ENCODE measurements around the gene NCOA3.
"Not testable (repeated sequence)": the region's sequence is repeated elsewhere in the genome, so short reads cannot be mapped to it uniquely, and the experiment has no call there.

- TF ChIP-seq EZH2 (IDR thresholded peaks at IDR 0.05; ENCODE audit: low read depth, low read length, severe bottlenecking); ATF3 (IDR thresholded peaks at IDR 0.05; ENCODE audit: insufficient read depth, low read depth, low read length); YY1 (IDR thresholded peaks at IDR 0.05; ENCODE audit: low read depth, low read length); POLR2AphosphoS5 (IDR thresholded peaks at IDR 0.05; ENCODE audit: low read depth, low read length); CTCF (IDR thresholded peaks at IDR 0.05; ENCODE audit: control extremely low read depth in 1 of 3, insufficient read depth in 1 of 3, low read depth in 1 of 3, low read length in 3 of 3); EP300 (IDR thresholded peaks at IDR 0.05; ENCODE audit: borderline replicate concordance in 1 of 2, low read depth in 2 of 2, low read length in 2 of 2); SUZ12 (IDR thresholded peaks at IDR 0.05; ENCODE audit: low read length); CHD7 (IDR thresholded peaks at IDR 0.05; ENCODE audit: insufficient replicate concordance, low read length); CEBPB (IDR thresholded peaks at IDR 0.05; ENCODE audit: low read depth, low read length): not testable (repeated sequence)
These were observed 79.0 kb downstream of the NCOA3 start for GRCh38 chr20:47580686-47581085.
